ENCODE results near the gene PCDHGC5. TPM values are rescaled to one million over a fixed set of nuclear protein-coding genes. Genes with fewer than 3 reads are reported as not detected.

Gene PCDHGC5
- total RNA-seq, 1 experiment from 2014 or later = 0.40 TPM

- H3K36me3 ChIP-seq (ENCODE audit: low read depth, low read length) = no peaks in the 10 kb centered on the region
- TF ChIP-seq EZH2 (IDR thresholded peaks at IDR 0.05; ENCODE audit: low read length, unreplicated experiment) (no peak), CTCF (conservative IDR thresholded peaks at IDR 0.05; ENCODE audit: low read depth, low read length) (no peak), EZH2phosphoT487 (IDR thresholded peaks at IDR 0.05; ENCODE audit: borderline replicate concordance, low read length) (no peak)
- no TSS peak for BruUV-seq (replicated peaks)
- H2AFZ ChIP-seq (ENCODE audit: low read length) = no peak overlapping the region
- H3K27me3 ChIP-seq (ENCODE audit: low read length) = no peaks in the 10 kb centered on the region
- no peaks in the 10 kb centered on the region for H3F3A ChIP-seq (ENCODE audit: low read length, unreplicated experiment)
- H3K9ac ChIP-seq (ENCODE audit: low read length) = no peak overlapping the region
- ChIA-PET CTCF (no interaction called here), POLR2A (ENCODE audit: unreplicated experiment) (no interaction called here)
- H3K4me1 ChIP-seq (ENCODE audit: insufficient read depth, low read length) = peaks cover 15% of the 10 kb centered on the region; the same call in 1 of the 2 replicates
- H3K27ac ChIP-seq (ENCODE audit: low read length) = no peak overlapping the region
- no peaks in the 10 kb centered on the region for H4K20me1 ChIP-seq (ENCODE audit: low read length)
- ATAC-seq (no peak), DNase-seq (no peak)
- no peaks in the 10 kb centered on the region for H3K9me2 ChIP-seq (replicated peaks; ENCODE audit: low read length)
- no peaks in the 10 kb centered on the region for H3K9me3 ChIP-seq (ENCODE audit: low read length)
- intact Hi-C loops (cut with micrococcal nuclease) = no loop called here
- H3K79me2 ChIP-seq (ENCODE audit: low read length) = no peaks in the 10 kb centered on the region
- H3K4me2 ChIP-seq (ENCODE audit: low read length) = no peak overlapping the region
- no peak overlapping the region for H3K4me3 ChIP-seq (ENCODE audit: low read length)
Measured at GRCh38 chr5:141491323-141492167, 2.7 kb downstream of the PCDHGC5 start.

DNA sequence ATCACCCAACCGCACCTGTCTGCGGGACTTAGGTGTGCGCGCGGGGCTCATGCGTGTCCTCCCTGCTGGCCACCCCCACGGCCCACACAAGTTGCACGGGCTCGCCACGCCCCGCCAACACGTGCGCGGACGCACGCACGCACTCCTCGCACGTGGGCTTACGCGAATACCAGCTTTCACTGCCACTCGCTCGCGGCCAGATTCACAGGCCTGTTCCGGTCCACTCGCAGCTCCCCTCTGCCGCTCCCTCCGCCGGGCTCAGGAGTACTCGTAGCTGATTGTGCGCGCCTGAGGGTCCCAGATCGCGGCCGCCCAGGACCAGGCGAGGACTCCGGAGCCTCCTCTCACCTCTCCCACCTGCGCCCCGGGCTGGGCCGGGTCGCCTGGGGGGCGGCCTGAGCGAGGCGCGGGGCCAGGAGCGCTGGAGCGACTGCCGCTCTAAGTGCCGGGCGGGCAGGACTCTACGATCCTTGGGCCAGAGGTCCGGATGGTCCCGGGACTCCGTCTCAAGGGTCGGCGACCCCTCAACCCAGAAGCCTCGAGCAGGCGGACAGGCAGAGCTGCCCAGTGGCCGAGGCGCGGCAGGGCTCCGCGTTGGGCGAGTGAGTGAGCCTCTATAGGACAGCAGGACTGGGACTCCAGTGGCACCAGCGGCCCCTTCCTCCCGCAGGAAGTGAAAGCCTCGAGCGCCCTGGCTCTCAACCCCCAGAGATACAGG is 3.4 kb downstream of the PCDHGC5 start:
- no peak overlapping the region for H2AFZ ChIP-seq (ENCODE audit: low read length)
- ChIA-PET CTCF (no interaction called here), POLR2A (ENCODE audit: unreplicated experiment) (no interaction called here)
- H3K9me3 ChIP-seq (ENCODE audit: low read length) = no peaks in the 10 kb centered on the region
- no peaks in the 10 kb centered on the region for H3K36me3 ChIP-seq (ENCODE audit: low read depth, low read length)
- no peak for DNase-seq
- H3K9ac ChIP-seq (ENCODE audit: low read length) = no peak overlapping the region
- BruUV-seq (replicated peaks) = no TSS peak
- H4K20me1 ChIP-seq (ENCODE audit: low read length) = no peaks in the 10 kb centered on the region
- intact Hi-C loops (cut with micrococcal nuclease) = no loop called here
- no peaks in the 10 kb centered on the region for H3K79me2 ChIP-seq (ENCODE audit: low read length)
- no peaks in the 10 kb centered on the region for H3K27me3 ChIP-seq (ENCODE audit: low read length)
- H3K4me2 ChIP-seq (ENCODE audit: low read length) = no peak overlapping the region
- ATAC-seq = no peak
- H3K27ac ChIP-seq (ENCODE audit: low read length) = no peak overlapping the region
- no peak overlapping the region for H3K4me3 ChIP-seq (ENCODE audit: low read length)
- no peaks in the 10 kb centered on the region for H3K9me2 ChIP-seq (replicated peaks; ENCODE audit: low read length)
- TF ChIP-seq CTCF (conservative IDR thresholded peaks at IDR 0.05; ENCODE audit: low read depth, low read length) (no peak), EZH2 (IDR thresholded peaks at IDR 0.05; ENCODE audit: low read length, unreplicated experiment) (no peak), EZH2phosphoT487 (IDR thresholded peaks at IDR 0.05; ENCODE audit: borderline replicate concordance, low read length) (no peak)
- no peaks in the 10 kb centered on the region for H3F3A ChIP-seq (ENCODE audit: low read length, unreplicated experiment)
- H3K4me1 ChIP-seq (ENCODE audit: insufficient read depth, low read length) = peaks cover 15% of the 10 kb centered on the region; the same call in 1 of the 2 replicates
